ENCODE results near the gene SLIT3.

GRCh38 chr5:168917947-168918600 is 382.9 kb downstream of the SLIT3 start:
- TF ChIP-seq POLR2A (IDR thresholded peaks at IDR 0.05; ENCODE audit: low read depth, low read length) (no peak), POLR2AphosphoS2 (IDR thresholded peaks at IDR 0.05; ENCODE audit: low read depth, low read length) (no peak), RAD21 (IDR thresholded peaks at IDR 0.05; ENCODE audit: insufficient read depth, low read depth, low read length) (no peak), EP300 (IDR thresholded peaks at IDR 0.05; ENCODE audit: borderline replicate concordance in 1 of 2, control insufficient read depth in 1 of 2, low read depth in 2 of 2, low read length in 2 of 2) (no peak), NR2C2 (IDR thresholded peaks at IDR 0.05; ENCODE audit: borderline replicate concordance, control insufficient read depth, insufficient read length, low read depth) (no peak), ZNF384 (IDR thresholded peaks at IDR 0.05; ENCODE audit: borderline replicate concordance, low read depth, low read length) (no peak), NRF1 (conservative IDR thresholded peaks at IDR 0.05; ENCODE audit: low read depth, low read length) (no peak), CTCF (IDR thresholded peaks at IDR 0.05 in 2 of 3, conservative IDR thresholded peaks at IDR 0.05 in 1 of 3; ENCODE audit: control insufficient read depth in 2 of 3, extremely low read depth in 1 of 3, insufficient read depth in 1 of 3, low read depth in 3 of 3, low read length in 3 of 3) (no peak), SP1 (IDR thresholded peaks at IDR 0.05; ENCODE audit: low read depth, low read length) (no peak), HCFC1 (IDR thresholded peaks at IDR 0.05; ENCODE audit: low read length) (no peak), CREB1 (IDR thresholded peaks at IDR 0.05; ENCODE audit: low read depth) (no peak), SREBF1 (IDR thresholded peaks at IDR 0.05; ENCODE audit: low read length) (no peak)
